Kidney epithelial cell (primary cell): ENCODE measurements around the gene CSK. TPM values are rescaled to one million over a fixed set of nuclear protein-coding genes. Genes with fewer than 3 reads are reported as not detected.

ENCODE experiments used
- DNase-seq: peaks from one replicate; pipeline ENCODE4 v3.0.0-alpha.2; 2010; ENCODE audit warnings: low read depth
- H3K27me3 ChIP-seq: 2 replicates; pipeline ENCODE4 v1.6.0; 2011; ENCODE audit warnings: low read length; ENCODE audit not compliant: control insufficient read depth, insufficient read depth
- H3K36me3 ChIP-seq: 2 replicates; pipeline ENCODE4 v1.5.1; 2011; ENCODE audit warnings: low read length; ENCODE audit not compliant: control insufficient read depth, insufficient read depth
- H3K4me3 ChIP-seq: 2 replicates; pipeline ENCODE4 v1.5.1; 2011; ENCODE audit warnings: low read depth, mild to moderate bottlenecking, control low read depth, low read length
- total RNA-seq: library from RNA; depleted of rRNA; stranded (reverse); fragments of >200 nt; gene quantifications from 2 replicates; pipeline ENCODE4 v1.2.3, GENCODE V29; 2015
- TF ChIP-seq, protein P1 (sequence below): IDR thresholded peaks from 2 replicates; pipeline ENCODE4 v1.5.1; 2011; ENCODE audit warnings: mild to moderate bottlenecking, moderate library complexity, low read length, control low read depth, inconsistent platforms; ENCODE audit not compliant: insufficient read depth, poor library complexity, severe bottlenecking

CSK gene
- total RNA-seq, 1 donor from 2014 or later, result 48.0 TPM

DNA sequence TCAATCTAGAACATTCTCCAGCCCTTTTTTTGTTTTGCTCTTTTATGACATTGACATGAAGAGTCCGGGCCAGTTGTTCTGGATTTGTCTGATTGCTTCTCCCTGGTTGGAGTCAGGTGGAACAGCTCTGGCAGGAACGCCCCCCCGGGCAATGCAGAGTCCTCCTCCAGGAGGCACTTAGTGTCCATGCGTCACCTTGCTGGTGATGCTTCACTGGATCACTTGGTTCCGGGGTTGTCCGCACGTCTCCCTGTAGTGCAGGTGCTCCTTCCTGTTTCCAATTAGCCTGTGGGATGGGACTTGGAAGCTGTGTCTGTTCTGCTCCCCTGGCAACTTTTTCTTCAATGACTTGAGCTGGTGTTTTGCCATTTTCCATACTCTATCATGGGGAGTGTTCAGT is 9.8 kb downstream of the CSK start:
- no peaks in the 10 kb centered on the region for H3K27me3 ChIP-seq
- no peak for DNase-seq
- no peak overlapping the region for H3K4me3 ChIP-seq
- TF ChIP-seq, protein P1, sequence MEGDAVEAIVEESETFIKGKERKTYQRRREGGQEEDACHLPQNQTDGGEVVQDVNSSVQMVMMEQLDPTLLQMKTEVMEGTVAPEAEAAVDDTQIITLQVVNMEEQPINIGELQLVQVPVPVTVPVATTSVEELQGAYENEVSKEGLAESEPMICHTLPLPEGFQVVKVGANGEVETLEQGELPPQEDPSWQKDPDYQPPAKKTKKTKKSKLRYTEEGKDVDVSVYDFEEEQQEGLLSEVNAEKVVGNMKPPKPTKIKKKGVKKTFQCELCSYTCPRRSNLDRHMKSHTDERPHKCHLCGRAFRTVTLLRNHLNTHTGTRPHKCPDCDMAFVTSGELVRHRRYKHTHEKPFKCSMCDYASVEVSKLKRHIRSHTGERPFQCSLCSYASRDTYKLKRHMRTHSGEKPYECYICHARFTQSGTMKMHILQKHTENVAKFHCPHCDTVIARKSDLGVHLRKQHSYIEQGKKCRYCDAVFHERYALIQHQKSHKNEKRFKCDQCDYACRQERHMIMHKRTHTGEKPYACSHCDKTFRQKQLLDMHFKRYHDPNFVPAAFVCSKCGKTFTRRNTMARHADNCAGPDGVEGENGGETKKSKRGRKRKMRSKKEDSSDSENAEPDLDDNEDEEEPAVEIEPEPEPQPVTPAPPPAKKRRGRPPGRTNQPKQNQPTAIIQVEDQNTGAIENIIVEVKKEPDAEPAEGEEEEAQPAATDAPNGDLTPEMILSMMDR, result no peak
- no peaks in the 10 kb centered on the region for H3K36me3 ChIP-seq

DNA sequence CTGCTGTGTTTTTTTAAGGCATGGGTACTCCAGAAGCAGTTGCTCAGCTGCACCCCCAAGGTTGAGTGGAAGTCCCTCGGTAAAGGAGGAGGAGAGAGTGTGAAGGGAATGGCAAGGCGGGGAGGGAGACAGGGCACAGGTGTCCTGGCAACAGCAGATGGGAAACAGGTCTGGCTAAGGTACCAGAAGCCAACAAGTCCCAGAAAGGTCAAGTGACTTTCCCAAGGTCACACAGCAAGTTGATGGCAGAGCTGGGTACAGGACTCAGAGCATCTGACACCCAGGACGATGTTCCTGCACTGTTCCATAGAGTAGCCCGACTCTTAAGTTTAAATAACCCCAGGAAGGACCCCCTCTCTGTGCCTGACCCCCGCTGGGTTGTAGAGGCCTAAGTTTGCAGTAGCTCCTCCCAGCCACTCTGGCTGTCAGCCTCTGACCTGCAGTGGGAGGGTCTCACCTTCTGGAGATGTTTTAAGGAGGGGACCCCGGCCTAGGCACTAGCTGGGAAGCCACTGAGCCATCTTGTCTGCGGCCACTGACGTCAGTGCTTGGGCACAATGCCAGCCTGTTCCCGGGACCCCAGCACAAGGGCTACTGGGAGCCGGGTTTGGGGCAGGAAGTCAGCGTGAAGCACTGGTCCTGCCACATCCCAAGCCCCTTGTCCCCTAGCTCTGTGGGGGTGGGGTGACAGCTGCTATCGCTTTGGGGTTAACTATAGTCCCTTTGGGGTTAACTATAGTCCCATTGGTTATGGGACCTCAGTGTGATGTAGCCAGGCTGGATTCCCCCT is 10.5 kb downstream of the CSK start:
- Histone ChIP-seq H3K4me3 (no peak overlapping the region), H3K36me3 (no peaks in the 10 kb centered on the region), H3K27me3 (no peaks in the 10 kb centered on the region)
- TF ChIP-seq, protein P1, result no peak
- no peak for DNase-seq

DNA sequence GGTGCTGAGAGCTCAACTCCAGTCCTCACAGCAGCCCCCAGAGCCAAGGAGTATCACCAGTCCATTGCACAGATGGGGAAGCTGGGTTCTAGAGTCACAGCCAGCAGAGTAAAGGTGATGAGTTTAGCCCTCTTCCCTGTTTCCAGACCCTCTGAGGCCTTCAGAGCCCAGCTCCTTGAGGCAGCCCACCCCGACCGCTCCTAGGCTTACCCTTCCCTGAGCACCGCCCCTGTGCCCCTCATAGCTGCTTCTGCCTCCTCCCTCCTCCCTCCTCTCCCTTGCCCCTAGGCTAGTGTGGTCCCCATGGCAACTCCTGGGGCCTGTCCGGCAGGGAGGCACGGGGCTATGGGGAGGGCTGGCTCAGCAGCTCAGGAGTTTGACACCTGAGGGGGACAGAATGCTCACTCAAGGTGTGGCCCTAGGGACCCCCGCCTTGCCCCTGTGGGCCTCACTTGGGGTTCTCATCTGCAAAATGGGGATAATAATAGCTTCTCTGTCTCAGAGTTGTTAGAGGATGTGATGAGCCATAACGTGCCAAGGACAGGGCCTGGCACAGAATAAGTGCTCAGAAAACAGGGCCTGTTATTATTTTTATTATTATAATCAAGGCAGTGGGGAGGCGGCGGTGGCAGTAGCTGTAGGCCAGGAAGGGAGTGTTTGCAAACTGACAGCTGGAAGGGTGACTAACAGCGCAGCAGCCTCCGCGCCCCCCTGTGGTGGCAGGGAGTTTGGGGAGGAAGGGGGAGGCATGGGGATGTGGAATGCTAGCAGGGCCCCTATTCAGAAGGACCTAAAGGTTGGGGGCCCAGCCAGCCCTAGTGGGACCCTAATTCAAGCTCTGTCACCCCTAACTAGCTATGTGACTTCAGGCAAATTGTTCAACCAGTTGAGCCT is 11.5 kb downstream of the CSK start:
- TF ChIP-seq, protein P1, result no peak
- no peak for DNase-seq
- Histone ChIP-seq H3K27me3 (no peaks in the 10 kb centered on the region), H3K36me3 (no peaks in the 10 kb centered on the region), H3K4me3 (no peak overlapping the region)

DNA sequence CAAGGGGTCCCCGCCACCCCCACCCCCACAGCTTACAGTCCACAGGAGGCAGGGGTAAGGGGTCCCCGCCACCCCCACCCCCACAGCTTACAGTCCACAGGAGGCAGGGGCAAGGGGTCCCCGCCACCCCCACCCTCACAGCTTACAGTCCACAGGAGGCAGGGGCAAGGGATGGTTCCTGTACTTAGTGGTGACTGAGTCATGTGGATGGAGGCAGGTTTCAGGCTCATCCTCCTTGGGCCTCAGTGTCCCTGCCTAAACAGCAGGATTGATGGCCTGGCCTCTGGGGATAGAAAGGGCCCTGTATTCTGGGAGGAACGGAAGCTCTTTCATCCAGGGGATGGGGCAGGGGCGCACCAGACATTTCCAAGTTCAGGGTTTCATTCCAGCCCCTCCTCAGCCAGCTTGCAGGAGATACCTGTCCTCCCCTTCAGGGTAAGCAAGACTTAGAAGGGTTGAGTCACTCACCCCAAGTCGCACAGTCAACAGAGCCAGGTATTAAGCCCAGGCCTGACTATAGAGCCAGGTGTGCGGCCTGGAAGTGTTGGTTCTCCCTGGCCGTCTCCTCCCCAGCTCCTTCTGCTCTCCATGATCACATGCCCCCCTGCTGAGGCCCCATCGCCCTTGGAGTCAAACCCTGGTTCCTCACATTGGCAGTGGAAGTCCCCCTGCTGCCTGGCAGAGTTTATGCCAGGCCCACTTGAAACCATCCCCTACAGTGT is 12.5 kb downstream of the CSK start:
- DNase-seq, result no peak
- no peak overlapping the region for H3K4me3 ChIP-seq
- TF ChIP-seq, protein P1, result no peak
- H3K27me3 ChIP-seq, result no peaks in the 10 kb centered on the region
- no peaks in the 10 kb centered on the region for H3K36me3 ChIP-seq

DNA sequence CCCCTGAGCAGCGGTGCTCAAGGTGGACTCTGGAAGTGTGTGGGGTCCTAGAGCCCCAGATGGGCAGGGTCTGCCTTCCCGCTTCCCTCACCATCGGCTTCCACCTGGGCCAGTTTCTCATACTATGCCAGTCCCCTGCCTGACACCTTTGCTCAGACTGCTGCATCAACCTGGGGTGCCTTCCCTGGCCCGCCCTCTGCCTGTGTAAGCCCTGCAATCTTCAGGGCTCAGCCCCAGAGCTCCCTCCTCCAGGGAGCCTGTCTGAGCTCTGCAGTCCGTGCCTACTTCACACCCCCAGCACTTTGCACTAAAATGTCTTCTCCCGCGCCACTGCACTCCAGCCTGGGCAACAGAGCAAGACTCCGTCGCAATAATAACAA is 13.1 kb downstream of the CSK start:
- H3K27me3 ChIP-seq, result no peaks in the 10 kb centered on the region
- no peak for DNase-seq
- TF ChIP-seq, protein P1, result no peak
- H3K4me3 ChIP-seq, result no peak overlapping the region
- H3K36me3 ChIP-seq, result no peaks in the 10 kb centered on the region
